ENCODE data around the gene PHOSPHO1.
A peak's percentile ranks its signal among the peaks of the same experiment; 100 is the strongest.
"Not testable (repeated sequence)": the region's sequence is repeated elsewhere in the genome, so short reads cannot be mapped to it uniquely, and the experiment has no call there.

Gene PHOSPHO1, protein sequence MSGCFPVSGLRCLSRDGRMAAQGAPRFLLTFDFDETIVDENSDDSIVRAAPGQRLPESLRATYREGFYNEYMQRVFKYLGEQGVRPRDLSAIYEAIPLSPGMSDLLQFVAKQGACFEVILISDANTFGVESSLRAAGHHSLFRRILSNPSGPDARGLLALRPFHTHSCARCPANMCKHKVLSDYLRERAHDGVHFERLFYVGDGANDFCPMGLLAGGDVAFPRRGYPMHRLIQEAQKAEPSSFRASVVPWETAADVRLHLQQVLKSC

DNA sequence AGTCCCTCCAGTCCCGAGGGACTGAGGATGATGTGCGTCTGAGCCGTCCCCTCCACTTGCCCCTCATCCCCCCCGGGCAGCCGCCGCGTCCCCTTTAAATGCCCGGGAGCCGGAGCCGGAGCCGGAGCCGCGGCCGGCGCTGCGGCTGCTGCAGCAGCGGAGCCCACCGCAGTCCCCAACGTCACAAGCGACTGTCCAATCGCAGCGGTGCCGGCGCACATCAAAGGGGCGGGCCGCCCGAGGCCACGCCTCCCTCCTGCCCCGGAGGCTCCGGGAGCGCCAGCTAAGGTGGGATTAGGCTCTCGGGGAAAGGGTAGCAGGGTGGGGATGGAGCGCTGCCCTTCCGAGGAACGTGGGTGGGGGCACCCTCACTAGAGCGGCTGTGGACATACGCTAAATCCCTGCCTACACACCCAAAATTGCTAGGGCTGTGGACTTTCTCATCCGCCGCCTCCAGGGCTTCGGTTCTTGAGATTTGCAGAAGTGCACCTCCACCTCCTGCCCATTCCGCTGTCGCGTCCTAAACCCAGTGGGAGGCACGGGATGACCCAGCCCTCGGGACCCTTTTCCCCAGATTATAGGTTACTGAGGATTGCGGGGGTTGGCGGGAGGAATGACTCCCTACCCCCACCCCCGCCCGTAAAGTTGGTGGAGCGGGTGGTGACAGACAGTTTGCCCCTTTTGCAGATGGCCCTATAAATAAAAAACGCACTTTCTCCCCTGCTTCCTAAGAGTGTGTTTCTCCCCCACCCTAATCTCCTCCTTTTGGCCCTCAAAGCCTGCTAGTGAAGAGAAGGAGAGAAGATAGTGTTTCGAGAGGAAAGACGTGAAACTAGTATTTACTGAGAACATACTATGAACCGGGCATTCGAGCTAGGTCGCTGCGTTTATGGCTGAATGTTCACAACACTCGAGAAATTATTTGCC is at the start of gene PHOSPHO1:
PHOSPHO1 (minus strand) TSS at position 152 of the 927 bp plus-strand sequence. CDS start 4,096 bp downstream, outside the sequence.
- DNase-seq = peak; percentile 87

DNA sequence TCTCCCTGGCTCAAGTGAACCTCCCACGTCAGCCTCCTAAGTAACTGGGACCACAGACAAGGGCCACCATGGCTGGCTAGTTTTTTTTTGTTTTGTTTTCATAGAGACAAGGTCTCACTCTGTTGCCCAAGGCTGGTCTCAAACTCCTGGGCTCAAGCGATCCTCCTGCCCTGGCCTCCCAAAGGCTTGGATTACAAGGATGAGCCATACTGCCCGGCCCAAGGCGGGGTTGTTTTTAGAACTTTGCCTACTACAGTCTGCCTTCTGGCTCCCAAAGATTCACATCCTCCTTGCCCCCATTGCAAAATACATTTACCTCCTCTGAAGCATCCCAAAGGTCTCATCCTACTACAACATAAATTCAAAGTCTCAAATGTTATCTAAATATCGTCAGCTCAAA is 49.5 kb upstream of the PHOSPHO1 start:
- DNase-seq = no peak

DNA sequence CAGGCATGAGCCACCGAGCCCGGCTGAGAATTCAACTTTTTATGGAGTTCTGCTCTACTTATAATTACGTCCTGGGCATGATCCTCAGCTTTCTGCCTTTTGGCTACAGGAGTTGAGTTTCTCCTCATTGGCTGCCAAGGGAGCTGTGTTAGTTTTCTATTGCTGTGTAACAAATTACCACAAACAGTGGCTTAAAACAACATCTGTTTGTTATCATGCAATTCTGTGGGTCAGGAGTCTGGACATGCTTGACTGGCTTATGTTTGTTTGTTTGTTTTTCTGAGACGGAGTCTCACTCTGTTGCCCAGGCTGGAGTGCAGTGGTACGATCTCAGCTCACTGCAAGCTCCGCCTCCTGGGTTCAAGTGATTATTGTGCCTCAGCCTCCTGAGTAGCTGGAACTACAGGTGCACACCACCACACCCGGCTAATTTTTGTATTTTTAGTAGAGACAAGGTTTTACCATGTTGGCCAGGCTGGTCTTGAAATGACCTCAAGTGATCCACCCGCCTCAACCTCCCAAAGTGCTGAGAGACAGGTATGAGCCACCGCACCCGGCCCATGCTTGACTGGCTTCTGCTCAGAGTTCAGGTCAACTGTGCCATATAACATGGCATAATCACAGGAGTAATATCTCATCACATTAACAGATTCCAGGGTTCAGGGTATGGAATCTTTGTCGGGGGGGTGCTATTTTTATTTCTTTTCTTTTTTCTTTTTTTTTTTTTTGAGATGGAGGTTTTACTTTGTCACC is 48.9 kb upstream of the PHOSPHO1 start:
- DNase-seq = not testable (repeated sequence)

DNA sequence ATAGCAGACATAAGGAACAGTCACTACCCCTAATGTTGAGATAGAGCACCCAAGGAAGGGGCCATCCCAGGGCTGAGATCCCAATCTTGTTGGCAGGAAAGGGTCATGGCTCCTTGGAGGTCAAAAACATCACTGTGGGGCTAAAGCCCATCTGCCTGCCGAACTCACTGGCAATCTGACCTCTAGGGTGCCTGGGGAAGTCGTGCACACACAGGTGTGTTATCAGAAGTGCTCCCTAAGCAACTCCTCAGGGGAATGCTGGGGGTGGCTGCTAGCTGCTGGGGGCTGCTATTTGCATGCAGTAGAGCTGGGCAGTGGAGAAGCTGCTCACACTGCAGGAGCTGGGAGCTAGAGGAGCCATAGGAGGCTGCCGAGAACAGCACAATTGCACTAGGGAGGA is 47.5 kb upstream of the PHOSPHO1 start:
- no peak for DNase-seq

DNA sequence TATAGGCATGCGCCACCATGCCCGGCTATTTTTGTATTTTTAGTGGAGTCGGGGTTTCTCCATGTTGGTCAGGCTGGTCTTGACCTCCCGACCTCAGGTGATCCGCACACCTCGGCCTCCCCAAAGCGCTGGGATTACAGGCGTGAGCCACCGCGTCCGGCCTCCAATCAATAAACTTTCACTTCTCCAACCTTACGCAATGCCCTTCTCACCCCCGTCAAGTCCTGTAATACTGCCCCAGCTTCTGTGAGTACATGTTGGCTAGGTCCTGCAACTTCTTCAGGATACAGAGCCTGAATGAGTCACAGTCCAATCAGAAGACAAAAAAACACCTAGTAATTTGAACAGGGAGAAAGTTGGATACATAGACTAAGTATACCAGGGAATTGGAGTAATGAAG is 47.1 kb upstream of the PHOSPHO1 start:
- no peak for DNase-seq

DNA sequence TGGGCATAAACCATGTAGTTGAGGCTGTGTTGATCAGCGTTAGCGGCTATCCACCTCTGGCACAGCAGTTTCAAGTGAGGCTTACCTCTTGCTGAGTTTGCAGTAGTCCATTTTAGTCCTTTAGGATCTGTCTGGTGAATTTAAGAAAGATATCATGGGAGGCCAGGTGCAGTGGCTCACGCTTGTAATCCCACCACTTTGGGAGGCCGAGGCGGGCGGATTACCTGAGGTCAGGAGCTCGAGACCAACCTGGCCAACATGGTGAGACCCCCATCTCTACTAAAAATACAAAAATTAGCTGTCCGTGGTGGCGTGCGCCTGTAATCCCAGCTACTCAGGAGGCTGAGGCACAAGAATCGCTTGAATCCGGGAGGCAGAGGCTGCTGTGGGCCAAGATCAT is 45.4 kb upstream of the PHOSPHO1 start:
- DNase-seq = not testable (repeated sequence)

DNA sequence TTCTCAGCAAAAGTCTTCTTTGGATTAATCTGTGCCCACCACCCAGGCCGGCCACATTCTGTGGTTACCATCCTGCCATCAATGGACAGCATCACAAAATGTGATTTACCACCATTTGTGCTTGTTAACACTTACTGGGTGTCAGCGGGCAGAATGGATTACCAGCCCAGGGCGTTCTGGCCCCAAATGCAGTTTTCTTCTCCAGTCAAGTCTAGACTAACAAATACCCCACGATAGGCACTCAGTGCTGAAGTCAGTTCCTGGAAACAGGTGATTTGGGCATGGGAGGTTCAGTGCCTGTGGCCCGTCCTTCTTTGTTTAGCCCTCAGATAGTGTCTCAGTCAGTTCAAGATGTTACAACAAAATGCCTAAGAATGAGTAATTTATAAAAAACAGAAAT is 38.8 kb upstream of the PHOSPHO1 start:
- DNase-seq = no peak

DNA sequence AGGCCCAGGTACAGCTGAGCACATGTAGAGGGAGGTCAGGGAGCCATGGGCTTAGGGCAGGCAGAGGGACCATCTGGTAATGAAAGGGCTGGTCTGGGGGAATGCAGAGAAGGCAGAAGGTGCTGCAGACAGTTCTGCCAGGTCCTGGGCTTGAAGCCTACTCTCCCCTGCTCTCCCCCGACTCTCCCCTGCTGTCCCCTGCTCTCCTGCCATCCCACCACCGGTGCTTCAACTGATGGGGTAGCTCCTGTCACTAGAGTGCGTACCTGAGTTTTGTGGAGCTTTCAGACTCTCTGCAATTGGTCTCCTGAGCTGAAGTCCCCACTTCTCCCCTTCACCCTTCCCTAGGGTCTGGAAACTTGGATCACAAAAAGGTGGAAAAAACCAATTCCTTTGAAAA is 37.3 kb upstream of the PHOSPHO1 start:
- no peak for DNase-seq

DNA sequence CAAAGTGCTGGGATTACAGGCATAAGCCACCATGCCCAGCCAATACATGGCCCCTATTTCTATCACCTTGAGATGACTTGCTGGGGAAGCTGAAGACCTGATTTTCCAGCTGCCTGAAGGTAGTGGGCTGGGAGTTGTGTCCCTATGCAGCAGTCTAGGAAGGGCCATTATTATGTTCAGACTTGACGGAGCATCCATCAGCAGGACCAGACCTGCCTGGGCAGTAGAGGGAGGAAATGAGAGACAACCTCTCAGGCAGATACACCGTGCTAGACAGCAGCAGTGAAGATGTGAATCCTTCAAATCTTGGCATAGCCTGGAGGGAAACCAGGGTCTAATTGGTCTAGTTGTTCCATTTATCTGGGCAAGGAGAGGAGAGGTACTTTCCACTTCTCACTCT is 35.6 kb upstream of the PHOSPHO1 start:
- no peak for DNase-seq

DNA sequence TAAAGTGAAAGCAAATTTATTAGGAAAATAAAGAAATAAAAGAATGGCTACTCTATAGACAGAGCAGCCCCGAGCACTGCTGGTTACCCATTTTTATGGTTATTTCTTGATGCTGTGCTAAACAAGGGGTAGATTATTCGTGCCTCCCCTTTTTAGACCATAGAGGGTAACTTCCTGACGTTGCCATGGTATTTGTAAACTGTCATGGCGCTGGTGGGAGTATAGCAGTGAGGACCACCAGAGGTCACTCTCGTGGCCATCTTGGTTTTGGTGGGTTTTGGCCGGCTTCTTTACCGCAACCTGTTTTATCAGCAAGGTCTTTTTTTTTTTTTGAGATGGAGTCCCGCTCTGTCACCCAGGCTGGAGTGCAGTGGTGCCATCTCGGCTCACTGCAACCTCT is 31.0 kb upstream of the PHOSPHO1 start:
- DNase-seq = not testable (repeated sequence)

DNA sequence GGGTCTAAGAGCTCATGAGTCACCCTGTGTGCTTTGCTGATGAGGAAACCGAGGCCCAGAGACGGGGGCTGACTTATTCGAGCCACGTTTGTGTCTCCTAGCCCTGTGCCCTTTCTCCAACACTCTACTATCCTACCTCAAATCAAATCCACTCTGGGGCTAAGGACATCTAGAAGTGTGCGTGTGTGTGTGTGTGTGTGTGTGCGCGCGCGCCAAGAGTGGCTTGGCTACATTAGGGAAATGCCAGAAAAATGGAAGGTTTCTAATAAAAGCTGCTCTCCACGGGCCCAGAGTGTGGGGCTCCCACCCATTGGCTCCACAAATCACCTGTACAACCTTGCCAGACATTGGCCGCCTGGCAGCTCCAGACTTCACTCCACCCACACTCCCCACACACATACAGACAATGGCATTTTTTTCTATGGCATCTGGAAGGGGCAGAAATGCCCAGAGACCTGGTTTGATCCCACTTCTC is 30.3 kb upstream of the PHOSPHO1 start:
- peak; percentile 17 for DNase-seq

DNA sequence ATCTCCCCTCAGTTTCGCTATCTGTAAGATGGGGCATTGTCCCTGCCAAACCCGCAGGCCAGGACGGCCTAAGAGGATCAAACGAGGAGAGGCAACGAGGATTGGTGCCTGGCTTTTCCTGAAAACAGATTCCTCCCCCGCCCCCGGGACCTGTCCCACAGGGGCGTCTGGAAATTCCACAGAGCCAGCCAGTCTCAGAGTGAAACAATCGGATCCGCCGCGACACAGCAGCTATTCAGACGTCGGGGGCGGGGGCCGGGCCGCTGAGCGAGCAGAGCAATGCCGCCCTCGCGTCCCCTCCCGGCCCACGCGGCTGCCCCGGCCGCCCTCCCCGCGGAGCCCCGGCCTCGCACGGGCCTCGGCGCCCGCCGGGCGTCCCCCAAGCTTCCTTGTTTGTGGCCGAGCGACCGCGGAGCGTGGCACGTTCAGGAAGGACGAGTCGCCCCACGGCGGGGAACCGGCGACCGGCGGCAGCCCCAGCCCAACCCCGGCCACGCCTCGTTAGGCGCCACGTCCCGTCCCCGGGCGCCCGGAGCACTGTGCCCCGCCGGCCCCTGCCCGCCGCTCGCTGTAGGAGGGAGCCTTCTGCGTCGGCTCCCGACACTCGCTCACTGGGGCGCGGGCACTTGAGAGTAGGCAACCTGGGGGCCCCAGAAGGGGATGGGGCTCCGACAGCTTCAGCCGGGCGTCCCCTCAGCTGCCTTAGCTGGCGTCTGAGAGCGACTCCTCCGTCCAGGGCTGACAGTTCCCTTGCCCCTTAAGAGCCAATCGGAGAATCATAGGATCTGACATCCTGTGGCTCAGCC is 29.6 kb upstream of the PHOSPHO1 start:
- peak; percentile 44 for DNase-seq

DNA sequence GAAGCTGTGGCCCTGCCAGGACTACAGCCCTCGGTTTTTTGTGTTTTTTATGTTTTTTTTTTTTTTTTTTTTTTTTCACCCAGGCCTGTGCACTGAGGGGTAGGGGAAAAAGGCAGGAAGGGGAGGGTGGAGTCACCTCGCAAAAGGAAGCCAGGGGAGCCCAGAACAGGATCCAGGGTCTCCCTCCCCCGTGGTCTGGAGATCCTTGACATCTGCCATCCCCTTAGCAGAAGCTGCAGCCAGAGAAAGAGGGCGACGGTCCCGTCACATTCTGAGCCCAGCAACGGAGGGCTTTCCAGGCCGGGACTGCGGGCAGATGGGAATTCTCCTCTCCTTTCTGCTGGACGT is 29.1 kb upstream of the PHOSPHO1 start:
- DNase-seq = no peak

DNA sequence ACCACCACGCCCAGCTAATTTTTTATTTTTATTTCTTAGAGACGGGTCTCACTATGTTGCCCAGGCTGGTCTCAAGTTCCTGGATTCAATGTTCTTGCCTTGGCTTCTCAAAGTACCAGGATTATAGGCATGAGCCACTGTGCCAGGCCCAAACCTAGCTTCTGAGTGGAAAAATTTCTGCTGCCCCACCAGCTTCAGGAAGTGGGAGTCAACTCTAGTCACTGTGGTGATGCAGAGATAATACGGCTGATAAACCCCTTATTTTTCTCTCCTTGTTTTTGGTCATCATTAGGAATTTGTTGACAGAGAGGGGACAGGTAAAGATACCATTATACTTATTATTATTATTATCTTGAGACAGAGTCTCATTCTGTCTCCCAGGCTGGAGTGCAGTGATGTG is 27.8 kb upstream of the PHOSPHO1 start:
- DNase-seq = no peak

DNA sequence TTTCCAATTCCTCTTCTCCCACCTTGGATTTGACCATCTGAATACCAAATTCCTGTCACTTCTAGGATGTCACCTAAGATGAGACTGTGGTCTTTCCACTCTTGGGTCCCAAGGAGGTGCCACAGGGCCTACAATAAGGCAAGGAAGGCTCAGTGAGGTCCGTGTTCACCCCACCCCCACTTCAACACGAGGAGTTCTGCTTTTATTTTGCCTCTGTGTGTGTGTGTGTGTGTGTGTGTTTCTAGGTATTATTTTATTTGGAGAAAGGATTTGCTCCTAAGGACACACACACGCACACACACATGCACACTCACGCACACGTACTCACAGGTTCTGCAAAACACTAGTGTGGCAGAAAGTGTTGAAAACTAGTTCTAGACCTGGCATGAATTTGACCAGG is 24.5 kb upstream of the PHOSPHO1 start:
- no peak for DNase-seq

DNA sequence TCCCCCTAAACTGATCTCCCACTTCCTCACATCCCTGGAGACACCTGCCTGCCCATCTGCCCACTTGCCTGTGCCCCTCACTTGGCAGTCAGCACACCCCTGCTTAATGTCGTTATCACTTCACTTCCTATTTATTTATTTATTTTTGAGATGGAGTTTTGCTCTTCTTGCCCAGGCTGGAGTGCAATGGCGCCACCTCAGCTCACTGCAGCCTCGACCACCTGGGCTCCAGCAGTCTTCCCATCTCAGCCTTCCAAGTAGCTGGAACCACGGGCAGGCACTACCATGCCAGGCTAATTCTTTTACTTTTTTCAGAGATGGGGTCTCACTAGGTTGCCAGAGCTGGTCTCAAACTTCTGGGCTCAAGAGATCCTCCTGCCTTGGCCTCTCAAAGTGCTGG is 23.5 kb upstream of the PHOSPHO1 start:
- DNase-seq = no peak

DNA sequence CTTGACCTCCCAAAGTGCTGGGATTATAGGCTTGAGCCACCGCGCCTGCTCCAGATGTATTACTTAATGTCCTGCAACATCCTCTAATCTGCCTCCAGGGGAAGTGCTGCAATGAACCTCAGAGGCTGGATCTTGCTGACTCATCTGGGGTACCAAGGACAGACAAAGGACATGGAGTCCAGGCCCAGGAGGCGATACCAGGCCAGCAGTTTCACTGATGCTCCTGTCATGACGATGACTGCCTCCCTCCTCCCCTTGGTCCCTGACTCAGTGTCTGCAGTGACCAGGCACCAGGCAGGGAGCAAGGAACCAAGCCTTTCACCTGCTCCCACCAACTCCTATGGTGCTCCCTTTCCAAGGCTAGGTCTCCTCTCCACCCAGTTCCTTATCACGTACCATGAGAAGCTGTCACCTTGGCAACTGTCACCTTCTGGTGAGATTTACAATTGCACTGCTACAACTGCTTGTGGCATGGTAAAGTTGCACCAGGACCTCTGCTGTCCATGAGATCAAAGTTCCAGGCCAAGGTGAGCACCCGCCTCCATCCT is 21.6 kb upstream of the PHOSPHO1 start:
- no peak for DNase-seq

DNA sequence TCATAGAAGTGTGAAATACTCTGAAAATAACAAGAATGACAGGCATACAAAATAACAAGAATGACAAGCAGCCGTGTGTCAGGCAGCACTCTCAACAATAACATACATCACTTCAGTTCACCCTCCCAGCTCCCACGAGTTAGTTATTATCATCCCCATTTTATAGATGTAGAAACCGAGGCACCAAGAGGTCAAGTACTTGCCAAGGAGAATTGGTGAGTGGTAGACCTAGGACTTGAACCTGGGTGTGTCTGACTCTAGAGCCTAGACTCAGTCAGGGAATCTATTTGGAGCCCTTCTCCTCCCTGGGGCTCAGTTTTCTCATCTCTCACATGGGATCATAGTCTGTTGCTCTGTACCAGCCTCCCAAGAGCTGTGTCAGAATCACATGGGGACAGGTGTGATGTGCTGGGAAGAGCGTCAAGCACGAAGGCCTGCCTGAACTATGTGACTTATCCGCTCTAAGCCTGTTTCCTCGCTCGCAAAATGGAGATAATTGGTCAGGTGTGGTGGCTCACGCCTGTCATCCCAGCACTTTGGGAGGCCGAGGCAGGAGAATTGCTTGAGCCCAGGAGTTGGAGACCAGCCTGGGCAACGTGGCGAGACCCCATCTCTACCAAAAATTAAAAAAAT is 19.4 kb upstream of the PHOSPHO1 start:
- DNase-seq = no peak

DNA sequence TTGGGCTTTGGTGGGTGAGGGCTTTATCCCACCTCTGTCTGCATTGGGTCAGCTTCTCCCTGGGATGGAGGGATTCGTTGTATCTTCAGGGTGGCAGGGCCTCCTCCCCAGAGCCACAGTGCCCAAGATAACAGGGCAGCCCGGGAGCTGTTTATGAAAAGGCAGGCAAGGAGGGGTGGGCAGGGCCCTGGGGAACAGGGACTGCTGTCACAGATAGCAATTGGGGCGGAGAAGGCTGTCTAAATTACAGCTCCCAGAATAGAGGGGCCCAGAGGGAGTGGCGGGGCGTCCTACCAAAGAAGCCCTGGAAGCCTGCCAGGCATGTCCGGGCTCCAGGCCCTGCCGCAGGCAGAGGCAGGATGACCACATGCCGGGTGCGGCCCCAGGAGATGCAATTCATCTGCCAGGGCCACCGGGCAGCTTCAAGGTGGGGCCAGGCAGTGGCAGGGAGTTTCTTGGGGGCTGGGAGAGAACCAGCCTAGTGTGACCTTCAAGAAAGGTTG is 18.8 kb upstream of the PHOSPHO1 start:
- no peak for DNase-seq

DNA sequence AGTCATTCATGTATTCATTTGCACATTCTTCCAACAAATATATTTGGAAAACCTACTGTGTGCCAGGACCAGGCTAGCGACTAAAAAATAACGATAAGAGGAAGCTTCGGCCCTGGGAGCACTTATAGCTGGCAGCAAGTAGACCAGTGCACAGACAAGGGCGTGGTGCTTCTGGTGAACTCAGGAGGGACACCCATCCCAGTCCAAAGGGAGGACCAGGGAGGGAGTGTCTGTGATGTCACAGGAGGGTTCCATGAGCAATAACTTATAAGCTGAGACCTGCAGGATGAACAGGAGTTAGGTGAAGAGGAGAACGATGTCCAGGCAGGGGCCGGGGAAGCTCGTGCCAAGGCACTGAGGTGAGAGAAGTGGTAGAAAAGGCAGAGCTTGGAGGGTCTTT is 17.4 kb upstream of the PHOSPHO1 start:
- DNase-seq = no peak

DNA sequence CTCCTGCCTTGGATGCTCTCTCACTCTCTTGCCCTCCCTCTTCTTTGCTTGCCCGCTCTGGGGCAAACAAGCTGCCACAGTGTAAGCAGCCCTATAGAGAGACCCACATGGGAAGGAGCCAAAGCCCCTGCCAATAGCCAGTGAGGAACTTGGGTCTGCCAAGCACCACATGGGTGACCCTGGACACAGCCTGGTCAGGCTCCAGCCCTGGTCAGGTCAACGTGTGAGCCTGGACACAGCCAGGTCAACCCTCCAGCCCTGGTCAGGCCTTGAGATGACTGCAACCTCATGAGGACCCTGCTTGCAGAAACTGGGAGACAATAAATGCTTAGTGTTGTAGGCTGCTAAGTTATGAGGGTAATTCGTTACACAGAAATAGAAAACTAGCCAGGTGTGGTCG is 14.3 kb upstream of the PHOSPHO1 start:
- no peak for DNase-seq

DNA sequence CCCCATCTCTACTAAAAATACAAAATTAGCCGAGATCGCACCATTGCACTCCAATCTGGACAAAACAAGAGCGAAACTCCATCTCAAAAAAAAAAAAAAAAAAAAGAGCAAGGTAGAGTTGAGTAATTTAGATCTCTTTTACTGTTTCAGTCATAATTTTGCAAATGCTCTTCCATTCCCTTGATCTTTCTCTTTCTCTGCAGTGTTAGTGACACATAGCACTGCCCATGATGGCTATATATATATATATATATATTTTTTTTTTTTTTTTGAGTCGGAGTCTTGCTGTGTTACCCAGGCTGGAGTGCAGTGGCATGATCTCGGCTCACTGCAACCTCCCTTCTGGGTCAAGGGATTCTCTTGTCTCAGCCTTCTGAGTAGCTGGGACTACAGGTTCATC is 12.2 kb upstream of the PHOSPHO1 start:
- DNase-seq = no peak

All from CD4-positive, alpha-beta T cell treated with Interleukin-21 for 1 hour (primary cell).